T-cell (primary cell): ENCODE measurements around the gene THUMPD1. TPM values are rescaled to one million over a fixed set of nuclear protein-coding genes. Genes with fewer than 3 reads are reported as not detected.

Experiments
- ATAC-seq, 4 experiments: fragments of 200-7000 bp in 3 of 4; fragments of 150-1000 bp in 1 of 4; cut with Tn5 transposase; replicated peaks in 1 of 4; 1 replicate in 3 of 4; 2 replicates in 1 of 4; pipeline ENCODE4 v1.10.0; 2021; ENCODE audit warnings: moderate library complexity in 3 of 4, mild to moderate bottlenecking in 2 of 4, moderate number of reproducible peaks in 1 of 4
- CTCF ChIA-PET, 2 donors: fragments of 300-600 bp; sonication (Branson Sonifier 250); formaldehyde crosslinking; loops; one replicate each; lab custom pipeline; 2022; ENCODE audit warnings: antibody characterized with exemption in 2 of 2; lab: Charles Lee
- POLR2A ChIA-PET, 2 donors: fragments of 300-600 bp; sonication (Branson Sonifier 250); formaldehyde crosslinking; loops; one replicate each; lab custom pipeline; 2022; ENCODE audit warnings: antibody characterized with exemption in 2 of 2; lab: Charles Lee
- DNase-seq, 35 experiments: peaks; one replicate each; pipeline versions ENCODE4 v3.0.0 to v3.0.0-alpha.2; 2013 to 2023
- H3K27ac ChIP-seq: one replicate; pipeline ENCODE4 v1.5.1; 2013; ENCODE audit warnings: low read length
- H3K27me3 ChIP-seq, 2 experiments: replicated peaks in 1 of 2; 1 replicate in 1 of 2; 2 replicates in 1 of 2; pipeline versions ENCODE4 v1.6.1 to v1.7.0; 2013; ENCODE audit warnings: low read length in 1 of 2, mixed read lengths in 1 of 2; ENCODE audit not compliant: control insufficient read depth in 2 of 2, insufficient read depth in 2 of 2; ENCODE audit errors: extremely low read depth in 1 of 2
- H3K36me3 ChIP-seq, 2 donors: 1 replicate in 1 of 2; 2 replicates in 1 of 2; pipeline versions ENCODE4 v1.6.1 to v1.7.0; 2013; ENCODE audit warnings: low read length in 1 of 2; ENCODE audit not compliant: control insufficient read depth in 2 of 2, insufficient read depth in 1 of 2; ENCODE audit errors: extremely low read depth in 1 of 2
- H3K4me1 ChIP-seq, 2 experiments: 1 replicate in 1 of 2; 2 replicates in 1 of 2; pipeline versions ENCODE4 v1.6.1 to v1.7.0; 2013; ENCODE audit warnings: low read length in 2 of 2, mixed read lengths in 1 of 2; ENCODE audit not compliant: insufficient read depth in 2 of 2, control insufficient read depth in 1 of 2; ENCODE audit errors: extremely low read depth in 1 of 2
- H3K4me3 ChIP-seq, 2 donors: 1 replicate in 1 of 2; 2 replicates in 1 of 2; pipeline versions ENCODE4 v1.5.1 to v1.7.0; 2013; ENCODE audit warnings: mild to moderate bottlenecking in 2 of 2, low read length in 1 of 2, moderate library complexity in 1 of 2; ENCODE audit not compliant: control insufficient read depth in 1 of 2; ENCODE audit errors: extremely low read depth in 1 of 2
- H3K9me3 ChIP-seq: 2 replicates; pipeline ENCODE4 v1.7.0; 2013
- H3K27ac Mint-ChIP-seq, 2 donors: one replicate each; pipeline ENCODE4 v1.8.0; 2020 to 2021; ENCODE audit warnings: mild to moderate bottlenecking in 2 of 2, mixed read lengths in 2 of 2
- H3K27me3 Mint-ChIP-seq, 2 donors: one replicate each; pipeline ENCODE4 v1.8.0; 2021 to 2022; ENCODE audit warnings: mixed read lengths in 2 of 2
- H3K36me3 Mint-ChIP-seq: one replicate; pipeline ENCODE4 v1.8.0; 2021; ENCODE audit warnings: mixed read lengths
- H3K4me1 Mint-ChIP-seq, 3 donors: one replicate each; pipeline ENCODE4 v1.8.0; 2020 to 2022; ENCODE audit warnings: mixed read lengths in 3 of 3, mild to moderate bottlenecking in 1 of 3
- H3K4me3 Mint-ChIP-seq, 3 donors: one replicate each; pipeline ENCODE4 v1.8.0; 2020 to 2022; ENCODE audit warnings: mild to moderate bottlenecking in 3 of 3, mixed read lengths in 3 of 3, moderate library complexity in 3 of 3
- H3K9me3 Mint-ChIP-seq, 3 donors: one replicate each; pipeline ENCODE4 v1.8.0; 2020 to 2022; ENCODE audit warnings: mixed read lengths in 3 of 3
- WGBS: methylation state at CpG from one replicate; pipeline ENCODE4 v1.1.5; 2013; ENCODE audit warnings: missing lambda C conversion rate; ENCODE audit not compliant: insufficient coverage; 5-methylcytosine and 5-hydroxymethylcytosine counted together
- total RNA-seq, 35 experiments: library from RNA in 6 of 35; stranded (reverse) in 6 of 35; fragments of 120-200 nt in 1 of 35; gene quantifications; one replicate each; pipeline versions ENCODE4 v1.2.1 to v1.2.4 and lab custom pipeline; 2013 to 2026

The THUMPD1 gene
- total RNA-seq, 5 donors from 2014 or later (not counting 1 experiment from before 2014, with no cell fraction given): 57.0 to 96.2 (median 61.4) TPM

GRCh38 chr16:20773679-20774078 is 32.1 kb upstream of the THUMPD1 start:
- H3K4me1 ChIP-seq: no peaks in the 10 kb centered on the region
- no peaks in the 10 kb centered on the region for H3K9me3 ChIP-seq
- Mint-ChIP-seq H3K4me1 (peaks cover 0 to 6% (median 0%) of the 10 kb centered on the region in 3 donors), H3K36me3 (peaks cover 13% of the 10 kb centered on the region), H3K9me3 (no peaks in the 10 kb centered on the region), H3K27me3 (no peaks in the 10 kb centered on the region), H3K27ac (no peak overlapping the region), H3K4me3 (no peak overlapping the region)
- no peaks in the 10 kb centered on the region for H3K36me3 ChIP-seq
- no peak overlapping the region for H3K27ac ChIP-seq
- no peaks in the 10 kb centered on the region for H3K27me3 ChIP-seq
- ChIA-PET CTCF (interaction anchor here in 1 of 2 donors (0.6 to 0.7 kb wide), 2 partner anchors 87 to 887 kb away, joined by 3 to 4 read pairs; no protein-coding TSS in a partner anchor), POLR2A (no interaction called here)
- no peak overlapping the region for H3K4me3 ChIP-seq
- DNase-seq (no peak), ATAC-seq (no peak)
- no CpG with 5 or more reads among the region's 3 CpGs for WGBS

- POLR2A ChIA-PET: no interaction called here
- WGBS: no CpG with 5 or more reads among the region's 1 CpG
- no peaks in the 10 kb centered on the region for H3K27me3 Mint-ChIP-seq
These were observed 27.2 kb upstream of the THUMPD1 start for GRCh38 chr16:20768818-20769217.

GRCh38 chr16:20768121-20768520 is 26.5 kb upstream of the THUMPD1 start:
- DNase-seq: no peak
- H3K9me3 Mint-ChIP-seq: no peaks in the 10 kb centered on the region
- H3K4me1 ChIP-seq: peaks cover 0 to 6% of the 10 kb centered on the region in 2 experiments
- no peaks in the 10 kb centered on the region for H3K27me3 Mint-ChIP-seq
- H3K27ac Mint-ChIP-seq: no peak overlapping the region
- H3K4me1 Mint-ChIP-seq: peaks cover 16 to 23% (median 22%) of the 10 kb centered on the region in 3 donors
- POLR2A ChIA-PET: no interaction called here
- H3K27ac ChIP-seq: no peak overlapping the region
- H3K4me3 Mint-ChIP-seq: no peak overlapping the region
- no peaks in the 10 kb centered on the region for H3K27me3 ChIP-seq
- CTCF ChIA-PET: no interaction called here
- no CpG with 5 or more reads among the region's 1 CpG for WGBS
- H3K36me3 ChIP-seq: no peaks in the 10 kb centered on the region
- ATAC-seq: no peak
- peaks cover 6% of the 10 kb centered on the region for H3K36me3 Mint-ChIP-seq
- no peak overlapping the region for H3K4me3 ChIP-seq
- H3K9me3 ChIP-seq: no peaks in the 10 kb centered on the region

More at GRCh38 chr16:20768818-20769217, 27.2 kb upstream of the THUMPD1 start:
- H3K4me3 ChIP-seq: no peak overlapping the region
- CTCF ChIA-PET: no interaction called here
- no peaks in the 10 kb centered on the region for H3K9me3 ChIP-seq
- H3K27me3 ChIP-seq: no peaks in the 10 kb centered on the region
- Mint-ChIP-seq H3K36me3 (peaks cover 6% of the 10 kb centered on the region), H3K27ac (no peak overlapping the region), H3K4me3 (no peak overlapping the region), H3K9me3 (no peaks in the 10 kb centered on the region), H3K4me1 (peaks cover 9 to 20% (median 15%) of the 10 kb centered on the region in 3 donors)
- peaks cover 0 to 3% of the 10 kb centered on the region in 2 experiments for H3K4me1 ChIP-seq
- H3K27ac ChIP-seq: no peak overlapping the region
- DNase-seq: no peak
- ATAC-seq: no peak
- no peaks in the 10 kb centered on the region for H3K36me3 ChIP-seq

- ChIA-PET CTCF (no interaction called here), POLR2A (no interaction called here)
- DNase-seq: no peak
- peaks cover 22 to 27% (median 26%) of the 10 kb centered on the region in 3 donors for H3K4me1 Mint-ChIP-seq
- Histone ChIP-seq H3K27me3 (no peaks in the 10 kb centered on the region), H3K4me3 (no peak overlapping the region), H3K9me3 (no peaks in the 10 kb centered on the region), H3K4me1 (peaks cover 0 to 6% of the 10 kb centered on the region in 2 experiments), H3K36me3 (no peaks in the 10 kb centered on the region), H3K27ac (no peak overlapping the region)
- H3K4me3 Mint-ChIP-seq: no peak overlapping the region
- no peak for ATAC-seq
- no peak overlapping the region for H3K27ac Mint-ChIP-seq
- peaks cover 6% of the 10 kb centered on the region for H3K36me3 Mint-ChIP-seq
- no peaks in the 10 kb centered on the region for H3K27me3 Mint-ChIP-seq
- no peaks in the 10 kb centered on the region for H3K9me3 Mint-ChIP-seq
These were observed 26.0 kb upstream of the THUMPD1 start for GRCh38 chr16:20767577-20767976.

GRCh38 chr16:20766294-20766693 is 24.7 kb upstream of the THUMPD1 start:
- Mint-ChIP-seq H3K27ac (no peak overlapping the region), H3K4me1 (peaks cover 29 to 38% (median 35%) of the 10 kb centered on the region in 3 donors), H3K36me3 (peaks cover 8% of the 10 kb centered on the region), H3K9me3 (no peaks in the 10 kb centered on the region), H3K27me3 (no peaks in the 10 kb centered on the region), H3K4me3 (no peak overlapping the region)
- Histone ChIP-seq H3K4me1 (peaks cover 0 to 6% of the 10 kb centered on the region in 2 experiments), H3K36me3 (no peaks in the 10 kb centered on the region), H3K27ac (no peak overlapping the region), H3K27me3 (no peaks in the 10 kb centered on the region), H3K4me3 (no peak overlapping the region), H3K9me3 (no peaks in the 10 kb centered on the region)
- CTCF ChIA-PET: no interaction called here
- no peak for DNase-seq
- no peak for ATAC-seq
- POLR2A ChIA-PET: no interaction called here
- 83% methylated on average over 1 of the region's 5 CpGs for WGBS

GRCh38 chr16:20765732-20766131 is 24.1 kb upstream of the THUMPD1 start:
- Mint-ChIP-seq H3K4me1 (peaks cover 30 to 44% (median 35%) of the 10 kb centered on the region in 3 donors), H3K4me3 (no peak overlapping the region), H3K36me3 (peaks cover 13% of the 10 kb centered on the region), H3K27ac (no peak overlapping the region), H3K27me3 (no peaks in the 10 kb centered on the region), H3K9me3 (no peaks in the 10 kb centered on the region)
- CTCF ChIA-PET: no interaction called here
- no peaks in the 10 kb centered on the region for H3K9me3 ChIP-seq
- H3K4me3 ChIP-seq: no peak overlapping the region
- peaks cover 0 to 6% of the 10 kb centered on the region in 2 experiments for H3K4me1 ChIP-seq
- no peaks in the 10 kb centered on the region for H3K27me3 ChIP-seq
- WGBS: no CpG with 5 or more reads among the region's 2 CpGs
- DNase-seq: no peak
- POLR2A ChIA-PET: no interaction called here
- no peaks in the 10 kb centered on the region for H3K36me3 ChIP-seq
- ATAC-seq: no peak
- no peak overlapping the region for H3K27ac ChIP-seq
